Fibroblast of the aortic adventitia (primary cell): ENCODE data around the gene FMN1. TPM values are rescaled to one million over a fixed set of nuclear protein-coding genes. Genes with fewer than 3 reads are reported as not detected.

ENCODE experiments used
- DNase-seq: peaks from one replicate; pipeline ENCODE4 v3.0.0-alpha.2; 2010; ENCODE audit warnings: low read depth
- H3K4me3 ChIP-seq: 2 replicates; pipeline ENCODE4 v1.5.1; 2011; ENCODE audit warnings: low read depth, mild to moderate bottlenecking, control low read depth, low read length, moderate library complexity
- total RNA-seq: library from RNA; depleted of rRNA; stranded (reverse); fragments of >200 nt; gene quantifications from 2 replicates; pipeline ENCODE4 v1.2.3, GENCODE V29; 2012; ENCODE audit warnings: low replicate concordance
- TF ChIP-seq, protein P1 (sequence below): IDR thresholded peaks from 2 replicates; pipeline ENCODE4 v1.5.1; 2011; ENCODE audit warnings: mild to moderate bottlenecking, low read length, control low read depth, inconsistent platforms; ENCODE audit not compliant: insufficient read depth

Gene FMN1
- total RNA-seq, 1 donor: 1.1 TPM

DNA sequence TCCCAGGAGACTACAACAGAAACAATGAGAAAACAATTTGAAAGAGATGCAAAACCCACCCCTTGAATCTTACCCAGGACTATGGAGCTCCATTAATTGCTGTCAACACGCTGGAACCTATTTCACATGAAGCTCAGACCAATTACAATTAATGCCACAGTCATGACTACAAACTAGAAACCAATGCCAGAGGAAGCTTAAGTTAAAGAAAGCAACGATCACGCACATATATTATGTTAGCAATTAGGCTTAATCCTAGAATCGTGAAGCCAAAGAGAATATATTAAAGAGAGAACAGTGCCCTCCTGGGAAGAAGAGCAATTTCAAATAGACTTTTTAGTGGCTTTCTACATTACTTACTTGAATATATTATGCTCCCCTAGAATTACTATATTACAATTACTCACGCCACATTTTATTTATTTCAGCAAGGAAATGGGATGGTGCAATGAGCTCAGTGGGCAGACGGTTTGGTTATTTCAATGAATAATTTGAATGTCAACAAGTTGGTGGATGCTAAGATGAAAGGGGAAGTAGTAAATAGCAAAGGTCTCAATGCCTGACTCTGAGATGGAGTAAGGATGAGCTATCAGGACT, 351.2 kb downstream of the FMN1 start:
- no peak for DNase-seq
- H3K4me3 ChIP-seq: no peak overlapping the region
- TF ChIP-seq, protein P1, sequence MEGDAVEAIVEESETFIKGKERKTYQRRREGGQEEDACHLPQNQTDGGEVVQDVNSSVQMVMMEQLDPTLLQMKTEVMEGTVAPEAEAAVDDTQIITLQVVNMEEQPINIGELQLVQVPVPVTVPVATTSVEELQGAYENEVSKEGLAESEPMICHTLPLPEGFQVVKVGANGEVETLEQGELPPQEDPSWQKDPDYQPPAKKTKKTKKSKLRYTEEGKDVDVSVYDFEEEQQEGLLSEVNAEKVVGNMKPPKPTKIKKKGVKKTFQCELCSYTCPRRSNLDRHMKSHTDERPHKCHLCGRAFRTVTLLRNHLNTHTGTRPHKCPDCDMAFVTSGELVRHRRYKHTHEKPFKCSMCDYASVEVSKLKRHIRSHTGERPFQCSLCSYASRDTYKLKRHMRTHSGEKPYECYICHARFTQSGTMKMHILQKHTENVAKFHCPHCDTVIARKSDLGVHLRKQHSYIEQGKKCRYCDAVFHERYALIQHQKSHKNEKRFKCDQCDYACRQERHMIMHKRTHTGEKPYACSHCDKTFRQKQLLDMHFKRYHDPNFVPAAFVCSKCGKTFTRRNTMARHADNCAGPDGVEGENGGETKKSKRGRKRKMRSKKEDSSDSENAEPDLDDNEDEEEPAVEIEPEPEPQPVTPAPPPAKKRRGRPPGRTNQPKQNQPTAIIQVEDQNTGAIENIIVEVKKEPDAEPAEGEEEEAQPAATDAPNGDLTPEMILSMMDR: no peak

DNA sequence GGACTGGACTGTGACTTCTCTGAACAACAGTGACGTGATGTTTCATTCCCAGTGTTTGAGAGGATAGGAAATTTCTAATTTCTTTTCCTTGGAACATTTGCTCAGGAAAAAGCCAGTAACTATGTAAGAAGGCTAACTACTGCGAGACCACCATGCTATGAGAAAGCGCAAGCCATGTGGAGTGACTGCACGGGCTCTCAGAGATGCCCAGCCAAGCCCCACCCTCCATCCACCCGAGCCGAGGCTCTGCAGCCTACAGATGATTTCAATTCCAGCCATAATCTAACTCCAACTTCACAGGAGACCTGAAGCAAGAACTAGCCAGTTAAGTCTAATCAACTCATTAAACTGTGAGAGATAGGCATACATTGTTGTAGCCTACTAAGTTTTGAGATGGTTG, 352.4 kb downstream of the FMN1 start:
- TF ChIP-seq, protein P1: no peak
- DNase-seq: peak; percentile 47
- H3K4me3 ChIP-seq: no peak overlapping the region

DNA sequence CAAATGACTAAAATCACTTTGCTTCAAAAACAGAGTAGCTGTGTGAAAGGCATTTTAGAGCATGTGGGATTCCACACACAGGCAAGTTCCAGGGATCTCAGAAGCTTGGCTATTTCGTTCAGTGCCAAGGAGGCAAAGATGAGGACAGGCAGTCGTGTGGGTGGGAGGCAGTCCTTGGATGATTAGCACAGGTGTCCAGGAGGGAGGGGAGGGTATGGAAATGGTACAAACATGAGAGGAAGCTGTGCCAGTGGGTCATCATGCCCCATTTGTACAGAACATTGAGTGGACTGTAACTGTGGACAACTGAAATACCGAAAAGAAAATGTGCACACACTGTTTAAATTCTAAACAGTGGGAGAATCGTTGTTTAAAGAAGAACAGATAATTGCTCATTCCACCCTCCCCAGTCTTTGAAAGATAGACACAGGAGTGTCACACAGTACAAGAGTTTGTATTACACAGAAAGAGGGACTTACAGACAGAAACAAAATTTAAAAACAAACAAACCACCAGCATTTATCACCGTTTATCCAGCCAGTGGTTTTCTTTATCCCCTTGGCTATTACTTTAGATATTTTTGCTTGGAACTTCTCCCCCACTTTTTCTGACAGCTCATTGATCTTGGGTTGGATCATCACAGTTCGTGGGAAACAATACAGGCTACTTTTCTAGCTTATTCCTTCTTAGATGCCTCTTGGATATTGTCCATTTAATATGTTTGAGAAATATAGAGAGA, 353.8 kb downstream of the FMN1 start:
- peak; percentile 84 for DNase-seq
- no peak overlapping the region for H3K4me3 ChIP-seq
- TF ChIP-seq, protein P1: no peak

DNA sequence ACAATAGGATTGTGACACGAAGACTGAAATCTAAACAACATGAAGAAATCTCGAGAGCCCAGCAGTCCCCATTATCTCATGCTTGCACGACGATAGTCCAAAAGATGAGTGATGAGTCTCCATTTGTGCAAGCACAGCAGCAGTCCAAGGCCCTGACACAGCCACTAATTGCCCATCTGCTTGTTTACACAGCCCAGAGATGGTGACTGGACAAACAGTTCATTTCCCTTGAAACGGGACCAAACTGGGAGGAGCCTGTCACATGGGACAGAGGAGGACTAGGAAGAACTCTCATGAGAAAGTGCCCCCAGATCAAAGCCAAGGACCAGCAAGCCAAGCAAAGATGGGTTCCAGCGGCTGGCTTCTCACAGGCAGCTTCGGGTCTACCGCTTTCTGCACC, 355.7 kb downstream of the FMN1 start:
- H3K4me3 ChIP-seq: no peak overlapping the region
- TF ChIP-seq, protein P1: no peak
- DNase-seq: peak; percentile 64

DNA sequence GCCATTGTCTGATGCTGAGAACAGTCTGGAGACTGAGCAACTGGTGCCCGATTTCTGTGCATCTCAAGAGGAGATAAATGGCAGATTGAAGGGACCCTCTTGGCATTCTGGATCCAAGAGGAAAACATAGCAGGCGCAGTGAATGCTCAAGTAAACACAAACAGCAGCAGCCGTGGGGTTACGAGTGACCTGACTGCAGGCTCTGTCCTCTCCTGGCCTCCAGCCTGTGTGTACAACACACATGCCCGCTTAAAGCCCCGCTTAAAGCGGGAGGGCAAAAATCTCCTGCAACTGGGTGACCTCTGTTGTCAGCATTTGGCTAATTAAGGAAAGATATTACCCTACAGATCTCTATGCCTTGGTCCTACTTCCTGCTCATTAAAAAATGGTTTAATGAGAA, 356.2 kb downstream of the FMN1 start:
- no peak for DNase-seq
- H3K4me3 ChIP-seq: no peak overlapping the region
- TF ChIP-seq, protein P1: no peak

DNA sequence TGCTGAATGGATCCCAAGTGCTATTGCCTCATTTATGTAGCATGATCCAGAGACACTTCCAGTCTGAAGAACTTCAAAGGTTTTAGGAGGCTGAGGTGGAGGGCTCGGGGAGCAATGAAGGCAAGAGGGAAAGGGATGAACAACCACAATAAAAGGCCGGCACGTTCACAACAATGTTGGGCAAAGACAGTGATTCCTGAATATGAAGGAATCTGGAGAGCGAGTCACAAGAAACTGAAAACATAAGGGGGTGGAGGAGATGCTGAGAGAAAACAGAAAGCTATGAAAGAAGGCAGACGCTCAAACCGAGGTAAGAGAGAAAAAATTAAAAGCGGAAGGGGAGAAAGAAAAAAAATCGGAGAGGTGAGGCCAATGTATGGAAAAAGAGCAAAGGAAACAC, 356.6 kb downstream of the FMN1 start:
- TF ChIP-seq, protein P1: no peak
- DNase-seq: no peak

More for the DNA sequence above, 356.6 kb downstream of the FMN1 start:
- H3K4me3 ChIP-seq: no peak overlapping the region
